ENCODE measurements around the gene LIX1. TPM values are rescaled to one million over a fixed set of nuclear protein-coding genes. Genes with fewer than 3 reads are reported as not detected.
A peak's percentile ranks its signal among the peaks of the same experiment; 100 is the strongest.

LIX1 gene
- total RNA-seq, 1 experiment from 2014 or later: not detected

GRCh38 chr5:97162045-97162444 lies 19.6 kb upstream of the LIX1 start:
- TF ChIP-seq ZNF281 (CRISPR knock-in tag; IDR thresholded peaks at IDR 0.05): no peak
- TF ChIP-seq ARID4B (CRISPR knock-in tag; IDR thresholded peaks at IDR 0.05; ENCODE audit: borderline replicate concordance): no peak
- no peak for TF ChIP-seq TP53 (CRISPR knock-in tag; IDR thresholded peaks at IDR 0.05)
- TF ChIP-seq, protein P1, sequence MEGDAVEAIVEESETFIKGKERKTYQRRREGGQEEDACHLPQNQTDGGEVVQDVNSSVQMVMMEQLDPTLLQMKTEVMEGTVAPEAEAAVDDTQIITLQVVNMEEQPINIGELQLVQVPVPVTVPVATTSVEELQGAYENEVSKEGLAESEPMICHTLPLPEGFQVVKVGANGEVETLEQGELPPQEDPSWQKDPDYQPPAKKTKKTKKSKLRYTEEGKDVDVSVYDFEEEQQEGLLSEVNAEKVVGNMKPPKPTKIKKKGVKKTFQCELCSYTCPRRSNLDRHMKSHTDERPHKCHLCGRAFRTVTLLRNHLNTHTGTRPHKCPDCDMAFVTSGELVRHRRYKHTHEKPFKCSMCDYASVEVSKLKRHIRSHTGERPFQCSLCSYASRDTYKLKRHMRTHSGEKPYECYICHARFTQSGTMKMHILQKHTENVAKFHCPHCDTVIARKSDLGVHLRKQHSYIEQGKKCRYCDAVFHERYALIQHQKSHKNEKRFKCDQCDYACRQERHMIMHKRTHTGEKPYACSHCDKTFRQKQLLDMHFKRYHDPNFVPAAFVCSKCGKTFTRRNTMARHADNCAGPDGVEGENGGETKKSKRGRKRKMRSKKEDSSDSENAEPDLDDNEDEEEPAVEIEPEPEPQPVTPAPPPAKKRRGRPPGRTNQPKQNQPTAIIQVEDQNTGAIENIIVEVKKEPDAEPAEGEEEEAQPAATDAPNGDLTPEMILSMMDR (IDR thresholded peaks at IDR 0.05): peak; percentile 63
- TF ChIP-seq RORB (CRISPR knock-in tag; IDR thresholded peaks at IDR 0.05): no peak
- no peak for TF ChIP-seq SMAD4 (CRISPR knock-in tag; IDR thresholded peaks at IDR 0.05)

GRCh38 chr5:97157689-97158088 lies 15.3 kb upstream of the LIX1 start:
- Mint-ChIP-seq H3K9me3 (peaks cover 26% of the 10 kb centered on the region), H3K27ac (no peak overlapping the region), H3K4me3 (no peak overlapping the region), H3K36me3 (peaks cover 12% of the 10 kb centered on the region), H3K27me3 (ENCODE audit: low read depth) (no peaks in the 10 kb centered on the region), H3K4me1 (no peaks in the 10 kb centered on the region)
- POLR2A ChIA-PET: no interaction called here
- CTCF ChIA-PET: interaction anchor here (1.9 to 2.5 kb wide), 3 partner anchors 113 to 289 kb away, joined by 5 to 8 read pairs (median 6); no protein-coding TSS in a partner anchor
- TF ChIP-seq JUN (CRISPR knock-in tag; IDR thresholded peaks at IDR 0.05) (no peak), IRF2 (CRISPR knock-in tag; IDR thresholded peaks at IDR 0.05; ENCODE audit: borderline replicate concordance, low read depth) (no peak)
- TF ChIP-seq, protein P2, sequence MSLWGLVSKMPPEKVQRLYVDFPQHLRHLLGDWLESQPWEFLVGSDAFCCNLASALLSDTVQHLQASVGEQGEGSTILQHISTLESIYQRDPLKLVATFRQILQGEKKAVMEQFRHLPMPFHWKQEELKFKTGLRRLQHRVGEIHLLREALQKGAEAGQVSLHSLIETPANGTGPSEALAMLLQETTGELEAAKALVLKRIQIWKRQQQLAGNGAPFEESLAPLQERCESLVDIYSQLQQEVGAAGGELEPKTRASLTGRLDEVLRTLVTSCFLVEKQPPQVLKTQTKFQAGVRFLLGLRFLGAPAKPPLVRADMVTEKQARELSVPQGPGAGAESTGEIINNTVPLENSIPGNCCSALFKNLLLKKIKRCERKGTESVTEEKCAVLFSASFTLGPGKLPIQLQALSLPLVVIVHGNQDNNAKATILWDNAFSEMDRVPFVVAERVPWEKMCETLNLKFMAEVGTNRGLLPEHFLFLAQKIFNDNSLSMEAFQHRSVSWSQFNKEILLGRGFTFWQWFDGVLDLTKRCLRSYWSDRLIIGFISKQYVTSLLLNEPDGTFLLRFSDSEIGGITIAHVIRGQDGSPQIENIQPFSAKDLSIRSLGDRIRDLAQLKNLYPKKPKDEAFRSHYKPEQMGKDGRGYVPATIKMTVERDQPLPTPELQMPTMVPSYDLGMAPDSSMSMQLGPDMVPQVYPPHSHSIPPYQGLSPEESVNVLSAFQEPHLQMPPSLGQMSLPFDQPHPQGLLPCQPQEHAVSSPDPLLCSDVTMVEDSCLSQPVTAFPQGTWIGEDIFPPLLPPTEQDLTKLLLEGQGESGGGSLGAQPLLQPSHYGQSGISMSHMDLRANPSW (CRISPR knock-in tag; conservative IDR thresholded peaks at IDR 0.05; ENCODE audit: low read depth): no peak
- TF ChIP-seq, protein P3, sequence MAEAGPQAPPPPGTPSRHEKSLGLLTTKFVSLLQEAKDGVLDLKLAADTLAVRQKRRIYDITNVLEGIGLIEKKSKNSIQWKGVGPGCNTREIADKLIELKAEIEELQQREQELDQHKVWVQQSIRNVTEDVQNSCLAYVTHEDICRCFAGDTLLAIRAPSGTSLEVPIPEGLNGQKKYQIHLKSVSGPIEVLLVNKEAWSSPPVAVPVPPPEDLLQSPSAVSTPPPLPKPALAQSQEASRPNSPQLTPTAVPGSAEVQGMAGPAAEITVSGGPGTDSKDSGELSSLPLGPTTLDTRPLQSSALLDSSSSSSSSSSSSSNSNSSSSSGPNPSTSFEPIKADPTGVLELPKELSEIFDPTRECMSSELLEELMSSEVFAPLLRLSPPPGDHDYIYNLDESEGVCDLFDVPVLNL (CRISPR knock-in tag; IDR thresholded peaks at IDR 0.05; ENCODE audit: borderline replicate concordance, low read depth): no peak
- DNase-seq (ENCODE audit: low spot score): no peak
- ATAC-seq: no peak

More at GRCh38 chr5:97162045-97162444, 19.6 kb upstream of the LIX1 start:
- Mint-ChIP-seq H3K4me3 (no peak overlapping the region), H3K27me3 (ENCODE audit: low read depth) (no peaks in the 10 kb centered on the region), H3K9me3 (peaks cover 19% of the 10 kb centered on the region), H3K4me1 (no peaks in the 10 kb centered on the region), H3K27ac (no peak overlapping the region), H3K36me3 (peaks cover 42% of the 10 kb centered on the region)
- peak; percentile 70 for ATAC-seq
- ChIA-PET POLR2A (no interaction called here), CTCF (interaction anchor here (0.6 to 2.5 kb wide), 9 partner anchors 20 to 409 kb away, joined by 3 to 12 read pairs (median 5); partner anchors contain the start of gene LIX1)
- DNase-seq (ENCODE audit: low spot score): peak; percentile 66
